Stomach (tissue), 19 donors: ENCODE results near the gene ARAP2. TPM values are rescaled to one million over a fixed set of nuclear protein-coding genes. Genes with fewer than 3 reads are reported as not detected.

ENCODE experiments used
- DNase-seq, 2 donors: peaks; one replicate each; pipeline versions ENCODE4 v3.0.0 to v3.0.0-alpha.2; 2013 to 2019
- H3K27ac ChIP-seq, 5 donors: fragments of 200-600 bp in 4 of 5; sonication (generic) in 4 of 5; one replicate each; pipeline ENCODE4 v1.5.1; 2013 to 2019; ENCODE audit warnings: mild to moderate bottlenecking in 1 of 5, moderate library complexity in 1 of 5
- H3K27me3 ChIP-seq, 3 donors: fragments of 200-600 bp; sonication (generic); one replicate each; pipeline ENCODE4 v1.5.1; 2017 to 2019; ENCODE audit warnings: mixed run types in 1 of 3
- H3K36me3 ChIP-seq, 4 donors: fragments of 200-600 bp; sonication (generic); 1 replicate in 3 of 4; 2 replicates in 1 of 4; pipeline ENCODE4 v1.5.1; 2016 to 2019
- H3K4me1 ChIP-seq, 4 donors: fragments of 200-600 bp; sonication (generic); one replicate each; pipeline ENCODE4 v1.5.1; 2016 to 2019
- H3K4me3 ChIP-seq, 4 donors: fragments of 200-600 bp; sonication (generic) in 3 of 4; one replicate each; pipeline ENCODE4 v1.5.1; 2016 to 2019; ENCODE audit warnings: mild to moderate bottlenecking in 1 of 4
- H3K9me3 ChIP-seq, 4 donors: fragments of 200-600 bp; sonication (generic); one replicate each; pipeline ENCODE4 v1.5.1; 2016 to 2019
- CTCF ChIP-seq, 7 experiments: fragments of 450-650 bp in 4 of 7; fragments of 200-600 bp in 3 of 7; sonication (generic) in 3 of 7; IDR thresholded peaks; one replicate each; pipeline ENCODE4 v1.5.1; 2016 to 2019; ENCODE audit warnings: antibody characterized with exemption in 7 of 7, control low read depth in 2 of 7, mild to moderate bottlenecking in 1 of 7
- EP300 ChIP-seq: sonication (generic); formaldehyde crosslinking; IDR thresholded peaks from one replicate; pipeline ENCODE4 v1.6.1; 2017; ENCODE audit warnings: antibody characterized with exemption
- POLR2A ChIP-seq, 4 donors: fragments of 450-650 bp; IDR thresholded peaks; one replicate each; pipeline ENCODE4 v1.6.1; 2016; ENCODE audit warnings: antibody characterized with exemption in 4 of 4, control low read depth in 2 of 4, mild to moderate bottlenecking in 1 of 4, moderate library complexity in 1 of 4
- POLR2AphosphoS5 ChIP-seq, 3 donors: sonication (generic); formaldehyde crosslinking; IDR thresholded peaks; one replicate each; pipeline ENCODE4 v1.6.1; 2016; ENCODE audit warnings: antibody characterized with exemption in 3 of 3
- WGBS, 5 donors: extraction: QIAGEN DNeasy Blood & Tissue Kit in 3 of 5; methylation state at CpG; one replicate each; pipeline versions ENCODE4 v1.1.5 to v1.1.7; 2013 to 2018; 5-methylcytosine and 5-hydroxymethylcytosine counted together
- intact Hi-C: fragments of 100-400 bp; cut with DNase I; formaldehyde crosslinking; loops from one replicate; pipeline ENCODE4 v1.15.1; 2023; ENCODE audit warnings: low total_unique reads
- long read RNA-seq, 10 donors: transcript quantifications; one replicate each; lab custom pipeline, GENCODE V29; 2026
- polyA plus RNA-seq, 3 donors: library from polyadenylated mRNA; stranded (reverse); fragments of 200-250 nt; gene quantifications; one replicate each; pipeline ENCODE4 v1.2.3, GENCODE V29; 2013
- total RNA-seq, 5 donors: library from RNA; depleted of rRNA; stranded (reverse); fragments of >200 nt; gene quantifications; one replicate each; pipeline versions ENCODE4 v1.1.0 to v1.2.3, GENCODE V29; 2014 to 2016
- donor health status: healthy with polysubstance abuse.
- donor health status: Bipolar disorder and iron deficiency.
- donor health status: healthy.

ARAP2 gene, protein sequence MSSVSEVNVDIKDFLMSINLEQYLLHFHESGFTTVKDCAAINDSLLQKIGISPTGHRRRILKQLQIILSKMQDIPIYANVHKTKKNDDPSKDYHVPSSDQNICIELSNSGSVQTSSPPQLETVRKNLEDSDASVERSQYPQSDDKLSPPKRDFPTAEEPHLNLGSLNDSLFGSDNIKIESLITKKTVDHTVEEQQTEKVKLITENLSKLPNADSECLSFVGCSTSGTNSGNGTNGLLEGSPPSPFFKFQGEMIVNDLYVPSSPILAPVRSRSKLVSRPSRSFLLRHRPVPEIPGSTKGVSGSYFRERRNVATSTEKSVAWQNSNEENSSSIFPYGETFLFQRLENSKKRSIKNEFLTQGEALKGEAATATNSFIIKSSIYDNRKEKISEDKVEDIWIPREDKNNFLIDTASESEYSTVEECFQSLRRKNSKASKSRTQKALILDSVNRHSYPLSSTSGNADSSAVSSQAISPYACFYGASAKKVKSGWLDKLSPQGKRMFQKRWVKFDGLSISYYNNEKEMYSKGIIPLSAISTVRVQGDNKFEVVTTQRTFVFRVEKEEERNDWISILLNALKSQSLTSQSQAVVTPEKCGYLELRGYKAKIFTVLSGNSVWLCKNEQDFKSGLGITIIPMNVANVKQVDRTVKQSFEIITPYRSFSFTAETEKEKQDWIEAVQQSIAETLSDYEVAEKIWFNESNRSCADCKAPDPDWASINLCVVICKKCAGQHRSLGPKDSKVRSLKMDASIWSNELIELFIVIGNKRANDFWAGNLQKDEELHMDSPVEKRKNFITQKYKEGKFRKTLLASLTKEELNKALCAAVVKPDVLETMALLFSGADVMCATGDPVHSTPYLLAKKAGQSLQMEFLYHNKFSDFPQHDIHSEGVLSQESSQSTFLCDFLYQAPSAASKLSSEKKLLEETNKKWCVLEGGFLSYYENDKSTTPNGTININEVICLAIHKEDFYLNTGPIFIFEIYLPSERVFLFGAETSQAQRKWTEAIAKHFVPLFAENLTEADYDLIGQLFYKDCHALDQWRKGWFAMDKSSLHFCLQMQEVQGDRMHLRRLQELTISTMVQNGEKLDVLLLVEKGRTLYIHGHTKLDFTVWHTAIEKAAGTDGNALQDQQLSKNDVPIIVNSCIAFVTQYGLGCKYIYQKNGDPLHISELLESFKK (N-terminal part only)
- total RNA-seq (10 to 100 TPM; 12.7 to 69.4 (median 27.7) TPM), polyA plus RNA-seq (1 to 10 TPM; 2.2 to 4.6 (median 2.6) TPM)
- long read RNA-seq, donor 1: 0 reads
- long read RNA-seq, donor 2: 0 reads
- long read RNA-seq, donor 3: 0 reads
- long read RNA-seq, donor 4: 0 reads
- long read RNA-seq, donor 5: 0 reads
- long read RNA-seq, donor 6: 0 reads
- long read RNA-seq, donor 7: 0 reads
- long read RNA-seq, donor 8: 0 reads
- long read RNA-seq, donor 9: 0 reads
- long read RNA-seq, donor 10: 0 reads

GRCh38 chr4:36244257-36245082, at the start of gene ARAP2:
TSS of gene ARAP2 (minus strand) at chr4:36244514. CDS start at chr4:36229486, 15,028 bp downstream.
- DNase-seq: peak; percentile 80 to 88
- intact Hi-C loops: no loop called here
- H3K9me3 ChIP-seq: no peaks in the 10 kb centered on the region
- H3K36me3 ChIP-seq: no peaks in the 10 kb centered on the region
- H3K27me3 ChIP-seq: peaks cover 0 to 4% (median 0%) of the 10 kb centered on the region in 3 donors
- peak within 1 kb of the TSS; percentile 91 to 97 (median 94) for H3K27ac ChIP-seq
- H3K4me3 ChIP-seq: peak within 1 kb of the TSS; percentile 64 to 82 (median 71)
- peaks cover 4 to 34% (median 24%) of the 10 kb centered on the region in 4 donors for H3K4me1 ChIP-seq
- no peak for TF ChIP-seq POLR2A (IDR thresholded peaks at IDR 0.05)
- TF ChIP-seq POLR2AphosphoS5 (IDR thresholded peaks at IDR 0.05): peak in 2 of 3 donors; percentile 64 to 66
- 2 to 12% (median 2%) methylated on average over 7 to 81 of the region's 81 CpGs for WGBS, 5 donors

DNA sequence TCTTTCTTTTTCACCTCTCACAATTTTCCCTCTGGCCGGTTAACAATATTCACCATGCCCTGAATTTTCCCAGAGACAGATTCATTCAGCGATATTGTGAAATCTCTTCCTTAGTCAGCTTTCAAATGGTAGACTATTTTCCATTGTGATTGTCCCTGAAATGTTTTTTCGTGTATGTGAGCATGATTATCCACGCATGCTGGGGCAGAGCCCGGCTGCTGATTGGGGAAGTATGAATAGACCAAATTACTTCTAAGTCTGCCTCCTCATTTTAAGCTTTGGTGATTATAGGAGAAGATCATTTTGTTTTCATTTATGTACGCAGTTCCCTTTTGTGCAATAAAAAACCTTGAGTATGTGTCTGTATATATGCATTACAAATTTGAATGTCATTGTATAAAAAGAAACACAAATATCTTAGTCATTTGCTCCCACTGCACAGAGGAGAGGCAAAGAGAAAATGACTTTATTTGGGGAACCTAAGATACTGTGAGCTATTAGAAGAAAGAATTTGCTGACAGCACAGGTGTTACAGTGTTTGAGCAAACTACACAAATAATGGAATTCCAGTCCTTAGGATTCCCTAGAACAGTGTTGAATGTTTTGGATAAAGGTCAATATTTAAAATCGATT, 48.4 kb upstream of the ARAP2 start:
- H3K27me3 ChIP-seq: no peaks in the 10 kb centered on the region
- DNase-seq: no peak
- TF ChIP-seq POLR2A (IDR thresholded peaks at IDR 0.05): no peak
- TF ChIP-seq CTCF (IDR thresholded peaks at IDR 0.05): no peak
- no peaks in the 10 kb centered on the region for H3K4me1 ChIP-seq
- no peak overlapping the region for H3K27ac ChIP-seq
- H3K4me3 ChIP-seq: no peak overlapping the region
- intact Hi-C loops: no loop called here
- H3K9me3 ChIP-seq: no peaks in the 10 kb centered on the region
- WGBS, 5 donors: 64 to 79% (median 72%) methylated on average over 7 of the region's 7 CpGs
- H3K36me3 ChIP-seq: no peaks in the 10 kb centered on the region

DNA sequence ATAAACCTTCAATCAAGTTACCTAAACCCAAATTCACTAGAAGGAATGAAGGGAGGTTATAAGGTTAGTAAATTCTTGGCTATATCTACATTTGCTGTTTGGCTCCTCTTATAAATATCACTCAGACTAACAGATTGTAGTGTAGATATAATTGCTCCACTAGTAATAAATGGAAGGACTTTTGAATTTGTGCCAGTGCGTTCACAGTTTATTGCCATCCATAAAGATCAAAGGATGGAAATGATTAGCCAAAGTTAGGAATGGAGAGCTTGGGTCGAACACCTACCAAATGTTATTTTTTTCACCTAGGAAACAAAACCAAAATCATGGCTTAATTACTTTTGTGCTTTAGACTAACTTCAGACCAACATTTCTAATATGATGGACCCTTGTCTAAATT, 46.3 kb upstream of the ARAP2 start:
- no peaks in the 10 kb centered on the region for H3K9me3 ChIP-seq
- intact Hi-C loops: no loop called here
- TF ChIP-seq CTCF (IDR thresholded peaks at IDR 0.05) (no peak), POLR2AphosphoS5 (IDR thresholded peaks at IDR 0.05) (no peak), EP300 (no peak), POLR2A (IDR thresholded peaks at IDR 0.05) (no peak)
- no peaks in the 10 kb centered on the region for H3K4me1 ChIP-seq
- no peak for DNase-seq
- 80 to 95% (median 87%) methylated on average over 2 of the region's 2 CpGs for WGBS, 5 donors
- no peak overlapping the region for H3K4me3 ChIP-seq
- no peaks in the 10 kb centered on the region for H3K27me3 ChIP-seq
- H3K36me3 ChIP-seq: no peaks in the 10 kb centered on the region
- H3K27ac ChIP-seq: no peak overlapping the region
